BLaER1 (cell line): ENCODE measurements around the gene SLC29A1.

Source experiments
- H3K27ac ChIP-seq: shearing (Covaris generic); formaldehyde crosslinking; 2 replicates; pipeline ENCODE4 v1.8.1; 2022
- H3K27me3 ChIP-seq: shearing (Covaris generic); formaldehyde crosslinking; 2 replicates; pipeline ENCODE4 v1.8.1; 2022
- H3K36me3 ChIP-seq: shearing (Covaris generic); formaldehyde crosslinking; 2 replicates; pipeline ENCODE4 v1.8.1; 2022
- H3K4me1 ChIP-seq: shearing (Covaris generic); formaldehyde crosslinking; 2 replicates; pipeline ENCODE4 v1.8.1; 2022
- H3K4me2 ChIP-seq: shearing (Covaris generic); formaldehyde crosslinking; 2 replicates; pipeline ENCODE4 v1.8.1; 2022
- H3K4me3 ChIP-seq: shearing (Covaris generic); formaldehyde crosslinking; 2 replicates; pipeline ENCODE4 v1.8.1; 2022
- H3K9ac ChIP-seq: shearing (Covaris generic); formaldehyde crosslinking; 2 replicates; pipeline ENCODE4 v1.8.1; 2022
- H3K9me3 ChIP-seq: shearing (Covaris generic); formaldehyde crosslinking; 2 replicates; pipeline ENCODE4 v1.8.1; 2022
- H4K20me1 ChIP-seq: shearing (Covaris generic); formaldehyde crosslinking; 2 replicates; pipeline ENCODE4 v1.8.1; 2022
- Cebpa-rat ChIP-seq: shearing (Covaris generic); IDR thresholded peaks from 2 replicates; pipeline ENCODE4 v1.8.1; 2022

The SLC29A1 gene

GRCh38 chr6:44266347-44266746 lies 43.0 kb downstream of the SLC29A1 start:
- no peak overlapping the region for H3K27ac ChIP-seq
- H4K20me1 ChIP-seq: peaks cover 48% of the 10 kb centered on the region
- H3K36me3 ChIP-seq: peaks cover 14% of the 10 kb centered on the region
- H3K27me3 ChIP-seq: peaks cover 34% of the 10 kb centered on the region
- H3K4me2 ChIP-seq: no peak overlapping the region
- H3K9me3 ChIP-seq: no peaks in the 10 kb centered on the region
- peaks cover 62% of the 10 kb centered on the region for H3K4me1 ChIP-seq
- no peak for TF ChIP-seq Cebpa-rat
- H3K9ac ChIP-seq: no peak overlapping the region
- H3K4me3 ChIP-seq: no peak overlapping the region

GRCh38 chr6:44267252-44267651 lies 43.9 kb downstream of the SLC29A1 start:
- peaks cover 48% of the 10 kb centered on the region for H4K20me1 ChIP-seq
- no peak overlapping the region for H3K27ac ChIP-seq
- no peak for TF ChIP-seq Cebpa-rat
- H3K4me1 ChIP-seq: peaks cover 53% of the 10 kb centered on the region
- no peak overlapping the region for H3K4me2 ChIP-seq
- no peak overlapping the region for H3K9ac ChIP-seq
- peaks cover 43% of the 10 kb centered on the region for H3K27me3 ChIP-seq
- peaks cover 5% of the 10 kb centered on the region for H3K36me3 ChIP-seq
- no peak overlapping the region for H3K4me3 ChIP-seq
- H3K9me3 ChIP-seq: no peaks in the 10 kb centered on the region

- H3K27ac ChIP-seq: no peak overlapping the region
- H3K4me3 ChIP-seq: no peak overlapping the region
- H3K4me1 ChIP-seq: peaks cover 44% of the 10 kb centered on the region
- H3K9me3 ChIP-seq: no peaks in the 10 kb centered on the region
- H3K36me3 ChIP-seq: no peaks in the 10 kb centered on the region
- H3K4me2 ChIP-seq: peak overlapping the region; percentile 63
- peaks cover 45% of the 10 kb centered on the region for H4K20me1 ChIP-seq
- peaks cover 52% of the 10 kb centered on the region for H3K27me3 ChIP-seq
- no peak for TF ChIP-seq Cebpa-rat
- no peak overlapping the region for H3K9ac ChIP-seq
Measured at GRCh38 chr6:44268095-44268628, 44.8 kb downstream of the SLC29A1 start.

DNA sequence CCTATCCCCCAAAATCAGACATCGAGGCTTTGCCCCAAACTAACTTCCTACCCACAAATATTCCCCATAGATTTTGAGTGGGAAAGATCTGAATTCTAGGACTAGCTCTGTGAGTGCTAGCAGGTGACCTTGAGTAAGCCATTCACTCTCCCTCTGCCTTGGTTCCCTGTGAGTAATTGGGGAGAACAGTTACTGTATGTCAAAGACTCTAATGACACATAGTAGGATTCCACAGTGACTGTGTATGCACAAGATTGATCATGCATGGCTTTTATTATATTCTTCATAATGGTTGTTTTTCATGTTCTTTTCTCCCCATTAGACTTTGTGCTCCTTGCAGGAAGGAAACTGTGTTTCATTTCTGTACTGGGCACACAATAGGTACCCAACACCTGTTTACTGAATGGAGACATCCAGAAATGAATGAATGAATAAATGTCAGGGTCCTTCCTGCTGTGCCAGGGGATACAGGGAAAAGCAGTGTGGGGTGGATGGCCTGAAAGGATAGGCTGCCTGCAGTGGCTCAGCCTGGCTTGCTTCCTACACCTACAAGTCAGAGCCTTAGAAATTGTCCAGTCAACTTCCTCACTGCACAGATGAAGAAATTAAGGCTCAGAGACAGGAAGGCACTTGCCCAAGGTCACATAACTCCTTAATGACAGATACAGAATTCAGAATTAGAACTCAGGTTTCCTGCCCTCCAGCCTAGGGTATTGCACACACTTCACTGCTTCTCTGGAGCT lies 46.0 kb downstream of the SLC29A1 start:
- H3K4me2 ChIP-seq: no peak overlapping the region

DNA sequence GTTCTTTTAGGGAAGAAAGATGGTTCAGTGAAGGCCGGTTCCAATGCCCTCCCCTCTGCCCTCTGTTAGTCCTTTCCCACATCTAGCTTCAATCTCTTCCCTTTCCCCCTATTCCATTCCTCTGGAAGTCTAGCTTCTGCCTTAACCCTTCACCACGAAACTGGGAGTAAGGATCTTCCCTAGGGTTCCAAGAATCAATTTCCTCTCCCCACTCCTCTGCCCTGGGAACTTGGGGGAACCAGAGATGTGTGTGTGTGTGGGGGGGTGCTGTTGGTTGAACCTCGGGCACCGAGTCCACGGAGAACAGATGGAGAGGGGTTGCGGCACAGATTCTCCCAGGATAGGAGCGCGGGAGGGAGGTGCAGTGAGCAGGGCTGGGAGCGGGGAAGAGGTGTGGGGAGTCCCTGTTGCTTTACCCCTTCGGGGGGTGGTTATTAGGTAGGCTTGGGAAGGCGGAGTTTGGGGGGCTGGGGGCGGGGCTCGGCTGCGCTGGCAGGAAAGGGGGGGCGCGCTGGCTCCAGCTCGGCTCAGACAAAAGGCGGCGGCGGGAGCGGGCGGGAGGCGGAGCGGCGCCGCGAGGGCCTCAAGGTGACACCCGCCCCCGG lies 46.6 kb downstream of the SLC29A1 start, which contains the start of gene TMEM151B:
Gene TMEM151B (plus strand): TSS at position 530 of the 605 bp plus-strand sequence. CDS start 293 bp downstream, outside the sequence.
- Histone ChIP-seq H3K4me3 (peak within 1 kb of the TSS; percentile 69), H3K4me1 (peaks cover 35% of the 10 kb centered on the region), H3K27ac (no peak within 1 kb of the TSS), H3K36me3 (no peaks in the 10 kb centered on the region), H3K9ac (no peak within 1 kb of the TSS), H3K4me2 (peak within 1 kb of the TSS; percentile 92), H3K9me3 (no peaks in the 10 kb centered on the region), H4K20me1 (peaks cover 36% of the 10 kb centered on the region), H3K27me3 (peaks cover 55% of the 10 kb centered on the region)
- no peak for TF ChIP-seq Cebpa-rat

More for the DNA sequence above, 46.0 kb downstream of the SLC29A1 start:
- Histone ChIP-seq H3K4me1 (peaks cover 35% of the 10 kb centered on the region), H3K9ac (no peak overlapping the region), H4K20me1 (peaks cover 36% of the 10 kb centered on the region), H3K27me3 (peaks cover 55% of the 10 kb centered on the region), H3K36me3 (no peaks in the 10 kb centered on the region), H3K4me3 (no peak overlapping the region), H3K9me3 (no peaks in the 10 kb centered on the region), H3K27ac (no peak overlapping the region)
- no peak for TF ChIP-seq Cebpa-rat

DNA sequence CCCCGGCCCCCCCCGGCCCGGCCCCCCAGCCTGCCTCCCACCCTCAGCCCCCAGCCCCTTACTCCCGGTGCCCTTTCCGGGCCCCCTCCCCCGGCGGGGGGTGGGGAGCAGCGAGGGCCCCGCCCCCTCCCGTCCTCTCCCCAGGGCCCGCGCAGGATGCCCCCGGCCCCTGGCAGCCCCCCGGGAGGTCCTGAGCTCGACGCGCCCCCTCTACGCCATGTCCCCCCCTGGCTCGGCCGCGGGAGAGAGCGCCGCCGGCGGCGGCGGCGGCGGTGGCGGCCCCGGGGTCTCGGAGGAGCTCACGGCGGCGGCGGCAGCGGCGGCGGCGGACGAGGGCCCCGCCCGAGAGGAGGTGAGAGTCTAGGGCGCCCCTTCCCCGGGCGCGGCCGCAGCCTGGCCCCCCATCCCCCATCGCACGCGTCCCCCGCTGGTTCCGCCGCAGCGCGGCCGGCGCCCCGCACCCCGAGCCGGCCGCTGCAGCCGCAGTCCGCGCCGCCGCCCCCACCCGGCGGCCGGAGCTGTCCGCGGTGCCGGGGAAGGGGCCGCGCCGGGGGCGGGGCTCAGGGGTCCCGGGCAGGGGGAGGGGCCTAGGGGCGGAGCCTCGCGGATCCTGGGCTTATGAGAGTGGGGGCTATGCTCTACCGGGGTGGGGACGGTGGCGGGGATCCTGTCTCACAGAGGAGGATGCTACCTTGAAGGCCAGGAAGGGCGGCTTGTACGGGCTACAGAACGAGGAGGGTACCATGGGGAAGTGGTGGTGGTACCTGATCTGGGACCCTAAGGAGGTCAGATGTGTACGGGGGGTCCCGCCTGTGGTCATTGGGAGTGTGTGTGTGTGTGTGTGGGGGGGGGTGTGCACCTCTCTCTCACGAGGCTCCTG lies 47.4 kb downstream of the SLC29A1 start:
- H3K9ac ChIP-seq: no peak overlapping the region
- H3K27ac ChIP-seq: no peak overlapping the region
- H4K20me1 ChIP-seq: peaks cover 40% of the 10 kb centered on the region
- TF ChIP-seq Cebpa-rat: no peak
- peaks cover 32% of the 10 kb centered on the region for H3K4me1 ChIP-seq
- peak overlapping the region; percentile 92 for H3K4me2 ChIP-seq
- no peaks in the 10 kb centered on the region for H3K9me3 ChIP-seq
- no peaks in the 10 kb centered on the region for H3K36me3 ChIP-seq
- H3K27me3 ChIP-seq: peaks cover 62% of the 10 kb centered on the region
- H3K4me3 ChIP-seq: peak overlapping the region; percentile 69

DNA sequence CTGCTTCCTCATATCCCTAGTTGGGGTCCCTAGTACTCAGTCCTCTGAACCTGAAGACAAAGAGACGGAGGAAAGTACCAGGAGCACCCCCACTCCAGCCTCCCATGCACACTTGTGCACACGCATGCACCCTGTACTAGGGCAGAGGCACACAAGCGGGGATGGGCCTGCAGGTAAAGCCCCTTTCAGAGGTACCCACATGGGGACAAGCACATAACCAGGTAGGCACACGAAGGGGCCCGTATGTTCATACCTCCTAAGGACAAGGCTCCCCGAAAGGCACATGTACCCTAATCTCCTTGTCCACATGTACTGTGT lies 48.0 kb downstream of the SLC29A1 start:
- TF ChIP-seq Cebpa-rat: no peak
- Histone ChIP-seq H3K4me2 (peak overlapping the region; percentile 92; the same call in 1 of the 2 replicates), H4K20me1 (peaks cover 46% of the 10 kb centered on the region), H3K27me3 (peaks cover 68% of the 10 kb centered on the region), H3K9me3 (no peaks in the 10 kb centered on the region), H3K9ac (no peak overlapping the region), H3K4me1 (peaks cover 26% of the 10 kb centered on the region), H3K27ac (no peak overlapping the region), H3K36me3 (no peaks in the 10 kb centered on the region), H3K4me3 (peak overlapping the region; percentile 69; the same call in 1 of the 2 replicates)

DNA sequence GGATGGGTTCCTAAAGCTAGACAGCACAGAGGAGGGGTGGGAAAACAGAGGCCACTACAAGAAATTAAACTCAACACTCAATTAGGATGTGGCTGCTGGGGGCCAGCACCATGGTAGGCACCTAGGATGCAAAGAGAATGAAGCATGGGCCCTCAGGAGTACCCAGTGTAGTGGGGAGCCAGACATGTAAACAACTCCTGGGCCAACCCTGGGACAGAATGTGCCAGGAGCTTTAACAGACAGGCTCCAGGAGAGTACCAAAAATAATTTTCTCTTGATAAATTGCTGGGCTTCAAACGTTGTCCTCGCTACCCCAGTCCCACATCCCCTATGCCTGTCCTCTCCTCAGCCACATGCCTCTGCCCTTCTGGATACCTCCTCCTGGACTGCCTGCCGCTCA lies 48.5 kb downstream of the SLC29A1 start:
- H4K20me1 ChIP-seq: peaks cover 48% of the 10 kb centered on the region
- H3K9me3 ChIP-seq: no peaks in the 10 kb centered on the region
- peaks cover 74% of the 10 kb centered on the region for H3K27me3 ChIP-seq
- H3K4me2 ChIP-seq: no peak overlapping the region
- TF ChIP-seq Cebpa-rat: no peak
- H3K4me1 ChIP-seq: peaks cover 26% of the 10 kb centered on the region
- H3K27ac ChIP-seq: no peak overlapping the region
- no peaks in the 10 kb centered on the region for H3K36me3 ChIP-seq
- no peak overlapping the region for H3K4me3 ChIP-seq
- no peak overlapping the region for H3K9ac ChIP-seq

GRCh38 chr6:44272529-44272928 lies 49.1 kb downstream of the SLC29A1 start:
- H3K4me3 ChIP-seq: no peak overlapping the region
- H3K9ac ChIP-seq: no peak overlapping the region
- no peak overlapping the region for H3K4me2 ChIP-seq
- peaks cover 26% of the 10 kb centered on the region for H3K4me1 ChIP-seq
- H3K36me3 ChIP-seq: no peaks in the 10 kb centered on the region
- peaks cover 79% of the 10 kb centered on the region for H3K27me3 ChIP-seq
- TF ChIP-seq Cebpa-rat: no peak
- H3K27ac ChIP-seq: no peak overlapping the region
- H3K9me3 ChIP-seq: no peaks in the 10 kb centered on the region
- peaks cover 48% of the 10 kb centered on the region for H4K20me1 ChIP-seq
